Stimulated activated CD8-positive, alpha-beta memory T cell treated with anti-CD3 and anti-CD28 coated beads, Interleukin-15, amount 100 ng/mL, for 1 hour (primary cell): ENCODE measurements around the gene NAA20.
"Not testable (repeated sequence)": the region's sequence is repeated elsewhere in the genome, so short reads cannot be mapped to it uniquely, and the experiment has no call there.

ENCODE experiments used
- DNase-seq: peaks from one replicate; pipeline ENCODE4 v3.0.0-alpha.2; 2020; ENCODE audit warnings: low read depth

The NAA20 gene

GRCh38 chr20:19991854-19992253 is 25.3 kb upstream of the NAA20 start:
- DNase-seq = no peak

- DNase-seq = no peak
These were observed 23.9 kb upstream of the NAA20 start for GRCh38 chr20:19992996-19993908.

GRCh38 chr20:19993958-19994669 is 23.0 kb upstream of the NAA20 start:
- no peak for DNase-seq

- no peak for DNase-seq
These were observed 21.8 kb upstream of the NAA20 start for GRCh38 chr20:19995220-19995863.

- DNase-seq = no peak
These were observed 20.9 kb upstream of the NAA20 start for GRCh38 chr20:19996222-19996621.

DNA sequence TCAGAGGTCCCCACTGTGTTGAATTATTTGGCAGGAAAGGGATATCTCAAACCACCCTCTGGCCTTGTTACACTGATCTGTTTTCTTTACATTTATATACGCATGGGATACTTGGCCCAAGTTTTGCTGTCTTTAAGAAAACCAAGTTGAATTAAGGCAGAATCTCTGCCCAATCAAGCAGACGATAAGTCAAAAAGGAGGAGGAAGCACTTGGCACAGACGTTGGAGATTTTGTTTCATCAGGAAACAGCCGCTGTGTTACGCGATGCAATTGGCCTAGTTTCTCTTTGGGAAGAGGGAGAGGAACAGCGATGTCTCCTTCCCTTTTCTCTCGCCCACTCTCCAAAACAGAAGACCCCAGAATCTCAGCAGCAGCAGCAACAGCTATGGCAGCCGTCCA is 20.2 kb upstream of the NAA20 start:
- no peak for DNase-seq

GRCh38 chr20:19998990-19999705 is 18.0 kb upstream of the NAA20 start:
- no peak for DNase-seq

DNA sequence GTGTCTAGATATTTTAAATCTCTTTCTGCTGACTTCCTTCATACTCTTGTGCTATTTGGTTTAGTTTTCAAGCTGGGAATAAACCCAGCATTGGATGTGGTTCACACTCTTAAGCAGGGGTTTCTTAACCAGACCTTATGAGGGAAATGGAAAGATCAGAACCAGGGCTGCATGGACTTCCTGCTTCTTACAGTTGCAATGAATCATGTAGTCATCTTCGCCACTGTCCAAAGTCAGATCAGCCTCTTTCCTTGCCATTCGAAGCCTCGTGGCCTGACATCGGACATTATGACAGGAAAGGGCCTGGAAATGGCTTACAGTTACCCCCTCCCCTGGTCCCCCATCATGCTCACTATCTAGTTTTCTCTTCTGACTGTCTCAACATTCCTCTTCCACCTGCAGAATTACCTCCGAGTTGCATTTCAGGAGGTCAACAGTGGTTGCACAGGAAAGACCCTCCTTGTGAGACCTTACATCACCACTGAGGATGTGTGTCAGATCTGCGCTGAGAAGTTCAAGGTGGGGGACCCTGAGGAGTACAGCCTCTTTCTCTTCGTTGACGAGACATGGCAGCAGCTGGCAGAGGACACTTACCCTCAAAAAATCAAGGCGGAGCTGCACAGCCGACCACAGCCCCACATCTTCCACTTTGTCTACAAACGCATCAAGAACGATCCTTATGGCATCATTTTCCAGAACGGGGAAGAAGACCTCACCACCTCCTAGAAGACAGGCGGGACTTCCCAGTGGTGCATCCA is 16.8 kb upstream of the NAA20 start:
- DNase-seq = no peak

DNA sequence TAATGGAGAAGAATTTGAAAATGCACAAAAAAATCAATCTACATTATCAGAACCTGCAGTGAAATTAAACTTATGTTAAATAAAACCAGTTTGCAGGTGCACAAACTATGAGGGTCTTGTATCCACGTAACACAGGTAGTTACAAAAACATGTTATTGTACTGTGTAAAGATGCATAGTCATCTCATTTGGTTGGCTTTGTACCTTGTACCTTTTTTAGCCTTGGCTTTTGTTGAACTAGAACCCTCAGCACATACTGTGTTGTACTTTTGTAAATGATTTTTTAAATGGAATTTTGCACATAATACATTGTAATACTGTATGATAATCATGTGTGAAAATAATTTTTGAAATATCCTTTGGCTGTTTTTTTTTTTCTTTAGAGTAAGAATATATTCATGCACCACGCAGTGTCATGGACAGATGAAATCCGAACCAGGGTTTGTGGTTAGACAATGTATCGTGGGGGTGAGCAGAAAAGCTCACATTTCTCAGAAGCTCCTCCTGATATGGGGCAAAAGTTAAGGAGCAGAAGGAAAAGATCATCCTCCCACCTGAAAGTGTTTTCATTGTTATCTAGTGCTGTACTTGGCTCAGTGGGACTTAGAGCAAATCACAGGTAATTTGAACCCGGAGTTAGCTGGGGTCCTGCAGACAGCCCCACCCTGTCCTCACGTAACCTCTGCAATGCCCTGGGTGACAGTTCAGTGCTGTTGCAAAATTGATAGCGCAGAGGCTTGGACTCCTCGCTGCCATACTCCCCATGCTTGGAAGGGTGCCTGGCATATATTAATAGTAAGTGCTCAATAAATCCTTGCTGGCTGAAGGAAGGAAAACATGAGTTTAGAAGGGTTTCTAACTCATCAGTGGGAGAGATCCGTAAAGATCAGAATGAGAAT is 14.8 kb upstream of the NAA20 start:
- no peak for DNase-seq

DNA sequence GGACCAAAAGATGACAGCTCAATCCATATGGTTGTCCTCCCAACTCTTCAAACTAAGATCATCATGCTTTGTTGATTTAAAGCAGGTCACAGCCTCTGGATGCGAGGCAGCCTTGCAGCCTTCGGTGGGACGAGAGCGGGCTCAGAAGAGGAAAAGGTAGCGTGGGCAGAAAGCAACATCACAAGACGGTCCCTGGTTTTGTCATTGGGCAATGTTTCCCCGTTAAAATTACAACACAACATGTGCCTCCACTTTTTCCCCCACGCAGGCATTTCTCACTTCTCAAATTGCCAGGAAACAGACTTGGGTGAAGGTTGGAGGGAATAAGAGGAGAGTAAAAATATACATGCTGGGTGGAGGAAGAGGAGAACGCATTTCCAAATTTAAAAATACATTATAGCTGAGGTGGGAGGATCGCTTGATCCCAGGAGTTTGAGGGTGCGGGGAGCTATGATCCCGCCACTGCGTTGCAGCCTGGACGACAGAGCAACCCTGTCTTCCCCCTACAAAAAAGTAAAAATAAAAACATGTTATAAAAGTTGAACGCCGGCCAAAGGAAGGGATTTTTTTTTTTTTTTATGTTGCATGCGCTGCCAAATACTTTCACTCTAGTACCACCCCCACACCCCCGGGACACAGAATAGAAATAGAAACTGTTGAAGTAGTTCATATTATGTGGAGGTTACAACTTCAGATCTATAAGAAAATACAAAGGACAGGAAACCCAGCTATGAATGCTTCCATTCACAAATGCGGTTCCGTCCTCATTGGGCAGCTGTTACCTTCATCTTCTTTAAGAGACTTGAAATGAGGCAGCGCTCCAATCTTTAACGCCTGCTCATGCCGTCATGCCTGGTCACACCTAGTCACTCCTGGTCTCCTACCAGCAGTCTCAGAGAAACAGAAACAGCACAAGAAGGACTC is 13.9 kb upstream of the NAA20 start:
- DNase-seq = no peak

GRCh38 chr20:20003955-20004322 is 13.2 kb upstream of the NAA20 start:
- DNase-seq = not testable (repeated sequence)

- no peak for DNase-seq
These were observed 11.8 kb upstream of the NAA20 start for GRCh38 chr20:20005342-20005741.

DNA sequence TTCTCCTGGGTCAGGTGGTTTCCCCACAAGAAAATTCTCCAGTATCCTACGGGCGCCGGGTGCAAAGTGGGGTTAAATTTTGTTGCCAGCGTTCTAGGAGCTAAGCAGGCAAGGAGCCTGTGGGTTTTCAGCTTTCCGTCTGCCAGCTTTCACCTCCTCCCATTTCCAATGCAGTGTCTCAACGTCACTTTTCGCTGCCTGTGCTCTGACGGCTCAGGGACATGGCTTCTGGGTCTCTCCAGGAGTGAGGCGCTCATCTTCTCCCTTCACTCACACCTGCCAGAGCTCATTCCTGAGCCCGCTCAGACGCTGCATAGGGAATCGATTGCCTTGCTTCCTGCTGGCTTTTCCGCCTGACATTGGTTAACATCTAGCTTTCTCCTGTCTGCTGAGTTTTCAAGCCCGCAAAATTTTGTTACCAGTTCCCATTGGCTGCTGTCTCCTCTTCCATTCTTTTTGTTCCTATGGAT is 7.3 kb upstream of the NAA20 start:
- no peak for DNase-seq

- DNase-seq = no peak
These were observed 6.3 kb upstream of the NAA20 start for GRCh38 chr20:20010639-20011500.

GRCh38 chr20:20012541-20012940 is 4.6 kb upstream of the NAA20 start:
- no peak for DNase-seq

- DNase-seq = no peak
These were observed 2.5 kb upstream of the NAA20 start for GRCh38 chr20:20014659-20015058.

DNA sequence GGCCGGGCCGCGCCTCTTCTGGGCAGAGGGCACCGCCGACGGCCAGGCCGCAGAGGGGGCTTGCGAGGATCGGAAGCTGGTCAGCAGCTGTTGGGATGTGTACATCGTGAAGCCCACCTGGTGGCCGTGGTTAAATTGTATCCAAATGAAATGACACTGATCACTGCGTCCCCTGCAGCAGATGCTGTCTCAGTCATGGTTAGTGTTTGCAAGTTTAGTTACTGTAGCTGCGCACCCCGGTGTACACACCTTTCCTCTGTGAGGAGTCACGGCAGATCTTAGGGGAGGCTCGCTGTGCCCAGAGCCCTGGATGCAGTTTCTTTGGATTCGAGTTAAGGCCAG is 653 bp downstream of the NAA20 start:
- DNase-seq = no peak

DNA sequence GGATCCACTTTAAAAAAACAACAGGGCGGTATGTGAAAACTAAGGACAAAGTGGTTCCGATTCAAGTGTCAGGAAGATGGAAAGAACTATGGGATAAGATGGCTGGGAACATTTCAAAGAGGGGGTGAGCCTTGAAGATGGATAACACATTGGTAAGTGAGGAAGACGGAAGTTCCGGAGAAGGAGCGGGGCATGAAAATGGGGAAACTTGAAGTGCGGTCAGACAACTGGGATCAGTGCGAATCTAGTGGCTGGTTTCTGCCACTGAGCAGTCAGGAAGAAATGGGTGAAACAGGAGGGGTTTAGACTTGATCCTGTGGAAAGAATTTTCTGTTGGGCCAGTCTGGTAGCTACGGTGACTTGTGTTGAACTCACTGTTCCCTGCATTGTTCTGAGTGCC is 1.2 kb downstream of the NAA20 start:
- no peak for DNase-seq
